COLO668 (cell line): ENCODE data around the gene SRRD.
"Not testable (repeated sequence)": the region's sequence is repeated elsewhere in the genome, so short reads cannot be mapped to it uniquely, and the experiment has no call there.

Experiments
- DNase-seq: peaks from one replicate; lab custom pipeline; 2025; ENCODE audit not compliant: unreplicated experiment; lab: John Stamatoyannopoulos, UW

Gene SRRD

GRCh38 chr22:26516503-26516902 is 32.8 kb downstream of the SRRD start:
- no peak for DNase-seq

GRCh38 chr22:26517429-26517828 is 33.8 kb downstream of the SRRD start:
- no peak for DNase-seq

GRCh38 chr22:26522012-26522411 is 38.3 kb downstream of the SRRD start:
- no peak for DNase-seq

GRCh38 chr22:26522592-26522991 is 38.9 kb downstream of the SRRD start:
- DNase-seq, result no peak

- DNase-seq, result no peak
Measured at GRCh38 chr22:26524870-26525269, 41.2 kb downstream of the SRRD start.

GRCh38 chr22:26525946-26526564 is 42.4 kb downstream of the SRRD start:
- DNase-seq, result no peak

- no peak for DNase-seq
Measured at GRCh38 chr22:26527167-26527566, 43.5 kb downstream of the SRRD start.

GRCh38 chr22:26527574-26528465 is 44.1 kb downstream of the SRRD start:
- DNase-seq, result no peak

- not testable (repeated sequence) for DNase-seq
Measured at GRCh38 chr22:26528518-26528917, 44.8 kb downstream of the SRRD start.

GRCh38 chr22:26529345-26529744 is 45.7 kb downstream of the SRRD start:
- DNase-seq, result no peak

- DNase-seq, result no peak
Measured at GRCh38 chr22:26534171-26534855, 50.6 kb downstream of the SRRD start.

- DNase-seq, result no peak
Measured at GRCh38 chr22:26534874-26535602, 51.4 kb downstream of the SRRD start.

GRCh38 chr22:26535603-26535908 is 51.9 kb downstream of the SRRD start:
- no peak for DNase-seq

- no peak for DNase-seq
Measured at GRCh38 chr22:26536056-26536761, 52.5 kb downstream of the SRRD start.

- DNase-seq, result no peak
Measured at GRCh38 chr22:26536762-26537134, 53.1 kb downstream of the SRRD start.

- DNase-seq, result no peak
Measured at GRCh38 chr22:26540119-26540518, 56.4 kb downstream of the SRRD start.

- no peak for DNase-seq
Measured at GRCh38 chr22:26541167-26541819, 57.6 kb downstream of the SRRD start.

GRCh38 chr22:26542831-26543230 is 59.2 kb downstream of the SRRD start:
- no peak for DNase-seq
